Left renal pelvis (tissue), 4 donors: Measurements from ENCODE around the gene TRIOBP. TPM values are rescaled to one million over a fixed set of nuclear protein-coding genes. Genes with fewer than 3 reads are reported as not detected.

ENCODE experiments used
- DNase-seq, 4 donors: peaks; one replicate each; pipeline ENCODE4 v3.0.0-alpha.2; 2013; ENCODE audit warnings: low read depth in 4 of 4, low spot score in 3 of 4
- polyA plus RNA-seq, 4 donors: library from polyadenylated mRNA; unstranded; fragments of 120-200 nt; gene quantifications; one replicate each; pipeline ENCODE4 v1.2.1, GENCODE V29; 2013; ENCODE audit not compliant: insufficient read length in 4 of 4

TRIOBP gene
- polyA plus RNA-seq, 4 donors: 51.8 to 86.1 (median 61.4) TPM

DNA sequence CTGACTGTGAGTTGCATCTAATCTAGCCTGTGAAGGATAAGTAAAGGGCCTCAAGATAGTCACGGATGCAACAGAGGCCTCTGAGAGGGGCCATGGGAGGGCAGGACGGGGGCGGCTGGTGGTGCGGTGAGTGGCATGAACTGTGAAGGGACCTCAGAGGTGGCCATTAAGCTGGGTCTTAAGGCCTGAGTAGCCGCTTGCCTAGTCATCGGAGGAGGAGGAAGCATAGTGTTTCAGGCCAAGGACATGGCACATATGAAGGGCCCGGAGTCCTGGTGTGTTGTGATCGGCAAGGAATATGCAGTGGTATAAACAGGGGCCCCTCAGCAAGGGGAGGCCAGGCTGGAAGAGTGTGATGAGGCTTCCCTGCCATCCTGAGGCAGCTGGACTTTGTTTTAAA lies 51.8 kb downstream of the TRIOBP start:
- no peak for DNase-seq

- no peak for DNase-seq
Measured at GRCh38 chr22:37749226-37749625, 52.4 kb downstream of the TRIOBP start.

- DNase-seq: no peak
Measured at GRCh38 chr22:37749831-37750595, 53.2 kb downstream of the TRIOBP start.

- no peak for DNase-seq
Measured at GRCh38 chr22:37750596-37751162, 53.8 kb downstream of the TRIOBP start.

DNA sequence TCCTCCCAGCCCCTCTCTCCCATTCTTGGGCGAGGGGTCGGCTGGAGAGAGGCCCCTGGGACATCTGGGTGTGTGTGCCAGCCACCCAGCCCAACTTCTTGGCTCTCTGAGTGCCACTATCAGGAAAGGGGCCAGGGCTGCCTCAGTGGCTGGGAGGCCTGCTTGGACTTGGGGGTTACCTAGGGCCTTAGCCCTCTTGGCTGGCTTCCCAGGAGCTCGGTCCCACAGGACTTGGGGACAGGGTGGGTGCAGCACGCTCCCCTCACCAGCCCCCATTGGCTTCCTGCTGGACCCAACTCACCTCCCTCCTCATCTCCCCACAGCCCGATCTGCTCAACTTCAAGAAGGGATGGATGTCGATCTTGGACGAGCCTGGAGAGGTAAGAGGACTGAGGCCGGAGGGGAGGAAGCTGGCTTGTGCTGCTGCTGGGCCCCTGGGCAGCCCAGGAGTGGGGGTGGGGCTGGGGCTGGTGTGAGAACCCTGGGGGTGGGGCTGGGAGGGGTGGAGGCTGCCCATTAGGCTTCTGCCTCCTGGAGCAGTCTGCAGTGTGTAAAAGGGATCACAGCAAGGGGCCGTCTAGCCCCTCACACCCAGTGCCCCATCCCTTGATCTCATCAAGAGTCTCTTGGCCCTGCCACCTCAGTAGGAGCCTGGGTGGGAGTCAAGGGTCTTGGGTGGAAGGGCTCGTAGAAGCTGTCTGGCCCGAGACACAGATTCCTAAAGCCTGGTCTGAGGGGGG lies 54.8 kb downstream of the TRIOBP start:
- no peak for DNase-seq

- no peak for DNase-seq
Measured at GRCh38 chr22:37752189-37753087, 55.6 kb downstream of the TRIOBP start.

DNA sequence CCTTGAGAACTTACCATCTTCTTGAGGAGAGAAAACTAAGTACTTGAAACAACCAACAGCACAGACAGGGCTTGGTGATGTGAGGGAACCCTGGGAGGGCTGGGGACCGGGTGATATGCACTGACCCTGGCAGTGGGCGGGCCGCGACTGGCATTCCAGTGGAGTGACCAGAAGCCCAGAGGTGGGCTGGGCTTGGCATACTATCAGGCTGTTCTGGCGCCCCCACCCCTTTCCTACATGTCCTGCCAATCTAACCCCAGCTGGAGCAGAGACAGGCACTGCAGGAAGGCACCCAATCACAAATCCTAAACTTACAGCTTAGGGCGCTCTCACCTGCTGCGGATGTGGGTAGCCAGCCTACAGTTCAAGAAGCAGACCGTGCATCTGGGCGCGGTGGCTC lies 56.9 kb downstream of the TRIOBP start:
- DNase-seq: no peak

DNA sequence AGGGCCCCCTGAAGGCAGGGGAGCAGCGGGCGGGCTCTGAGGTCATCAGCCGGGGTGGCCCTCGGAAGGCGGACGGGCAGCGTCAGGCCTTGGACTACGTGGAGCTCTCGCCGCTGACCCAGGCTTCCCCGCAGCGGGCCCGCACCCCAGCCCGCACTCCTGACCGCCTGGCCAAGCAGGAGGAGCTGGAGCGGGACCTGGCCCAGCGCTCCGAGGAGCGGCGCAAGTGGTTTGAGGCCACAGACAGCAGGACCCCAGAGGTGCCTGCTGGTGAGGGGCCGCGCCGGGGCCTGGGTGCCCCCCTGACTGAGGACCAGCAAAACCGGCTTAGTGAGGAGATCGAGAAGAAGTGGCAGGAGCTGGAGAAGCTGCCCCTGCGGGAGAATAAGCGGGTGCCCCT lies 60.8 kb downstream of the TRIOBP start:
- no peak for DNase-seq

DNA sequence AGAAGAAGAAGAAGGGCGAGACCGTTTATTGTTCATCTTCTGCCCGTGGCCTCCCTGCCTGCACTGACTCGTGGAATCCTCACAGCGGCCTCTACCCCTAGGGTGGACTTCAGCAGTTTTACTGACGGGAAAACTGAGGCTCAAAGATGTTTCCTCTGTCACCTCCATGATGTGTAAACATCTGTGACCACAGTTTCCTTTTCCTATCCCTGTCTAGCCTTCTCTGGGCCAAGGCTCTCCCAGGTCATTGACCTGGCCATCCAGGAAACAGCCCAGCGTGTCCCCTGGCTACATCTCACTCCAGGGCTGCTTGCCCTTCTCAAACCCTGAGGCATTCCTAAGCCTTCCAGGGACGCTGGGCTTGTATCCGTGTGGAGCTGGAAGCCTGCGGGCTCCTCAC lies 61.8 kb downstream of the TRIOBP start:
- DNase-seq: no peak

- DNase-seq: no peak
Measured at GRCh38 chr22:37759281-37759680, 62.4 kb downstream of the TRIOBP start.

GRCh38 chr22:37760152-37760551 lies 63.3 kb downstream of the TRIOBP start:
- DNase-seq: no peak

- DNase-seq: no peak
Measured at GRCh38 chr22:37762389-37762836, 65.6 kb downstream of the TRIOBP start.

GRCh38 chr22:37763012-37763411 lies 66.2 kb downstream of the TRIOBP start:
- DNase-seq: no peak

- no peak for DNase-seq
Measured at GRCh38 chr22:37763652-37764051, 66.8 kb downstream of the TRIOBP start.

- no peak for DNase-seq
Measured at GRCh38 chr22:37764622-37765021, 67.8 kb downstream of the TRIOBP start.

DNA sequence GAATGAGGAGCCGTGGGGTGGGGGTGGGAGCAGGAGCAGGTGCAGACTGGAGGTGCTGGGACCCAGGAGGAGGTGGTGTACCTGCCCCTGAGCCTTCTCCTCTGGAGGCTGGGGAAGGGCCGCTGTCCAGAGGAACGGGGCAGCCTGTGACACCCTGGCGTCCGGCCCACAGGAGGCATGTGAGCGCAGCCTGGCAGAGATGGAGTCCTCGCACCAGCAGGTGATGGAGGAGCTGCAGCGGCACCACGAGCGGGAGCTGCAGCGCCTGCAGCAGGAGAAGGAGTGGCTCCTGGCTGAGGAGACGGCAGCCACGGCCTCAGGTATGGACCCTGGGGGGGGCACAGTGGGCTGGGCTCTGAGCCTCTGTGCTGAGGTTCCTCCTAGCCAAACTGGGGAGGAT lies 68.7 kb downstream of the TRIOBP start:
- no peak for DNase-seq

DNA sequence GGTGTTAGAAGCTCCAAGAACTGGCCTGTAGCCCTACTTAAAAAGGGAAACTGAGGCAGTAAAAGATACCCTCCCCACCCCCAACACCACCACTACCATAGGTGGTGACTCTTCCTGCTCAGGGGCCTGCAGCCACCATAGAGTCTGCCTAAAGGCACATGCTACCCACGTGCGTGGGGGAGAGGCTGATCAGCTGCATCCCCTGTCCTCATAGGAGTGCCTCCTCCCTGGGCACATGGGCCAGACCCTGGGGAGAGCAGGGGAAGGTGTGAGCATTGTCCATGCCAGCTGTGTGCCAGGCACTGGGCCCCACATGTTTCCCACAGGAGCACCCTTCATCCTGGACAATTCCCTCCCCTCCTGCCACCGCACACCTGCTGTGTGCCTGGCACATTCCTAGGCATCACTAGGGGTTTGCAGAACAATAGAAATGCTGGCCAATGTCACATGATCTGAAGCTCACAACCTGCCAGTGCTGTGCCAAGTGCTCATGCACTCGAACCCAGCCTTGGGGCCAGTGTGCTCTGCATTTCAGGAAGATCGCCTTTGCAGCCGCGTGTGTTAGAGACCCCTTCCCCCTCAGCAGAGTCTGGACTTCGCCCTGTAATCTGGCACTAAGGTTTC lies 69.2 kb downstream of the TRIOBP start:
- no peak for DNase-seq

DNA sequence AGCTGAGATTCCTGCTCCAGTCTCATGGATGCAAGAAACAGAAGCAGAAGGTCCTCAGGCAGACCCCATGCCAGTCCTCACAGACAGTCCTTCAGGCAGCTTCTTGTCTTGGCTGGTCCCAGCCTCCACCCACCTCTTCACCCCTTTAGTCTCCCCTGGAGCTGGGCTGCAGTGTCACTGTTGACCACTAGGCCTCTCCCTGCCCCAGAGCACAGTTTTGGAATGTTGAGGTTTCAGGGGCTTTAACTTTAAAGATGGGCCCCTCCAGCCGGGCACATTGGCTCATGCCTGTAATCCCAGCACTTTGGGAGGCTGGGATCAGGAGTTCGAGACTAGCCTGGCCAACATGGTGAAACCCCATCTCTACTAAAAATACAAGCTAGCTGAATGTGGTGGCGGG lies 71.4 kb downstream of the TRIOBP start:
- no peak for DNase-seq

DNA sequence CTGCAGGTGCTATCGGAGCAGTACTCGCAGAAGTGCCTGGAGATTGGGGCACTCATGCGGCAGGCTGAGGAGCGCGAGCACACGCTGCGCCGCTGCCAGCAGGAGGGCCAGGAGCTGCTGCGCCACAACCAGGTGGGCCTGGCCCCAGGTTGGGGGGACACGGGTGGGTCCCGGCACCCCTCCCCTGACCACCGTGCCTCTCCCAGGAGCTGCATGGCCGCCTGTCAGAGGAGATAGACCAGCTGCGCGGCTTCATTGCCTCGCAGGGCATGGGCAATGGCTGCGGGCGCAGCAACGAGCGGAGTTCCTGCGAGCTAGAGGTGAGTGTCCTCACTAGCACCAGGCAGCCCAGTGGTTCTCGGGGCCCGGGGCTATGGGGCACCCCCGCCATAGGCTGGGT lies 72.2 kb downstream of the TRIOBP start:
- no peak for DNase-seq

GRCh38 chr22:37771081-37771480 lies 74.2 kb downstream of the TRIOBP start:
- DNase-seq: no peak
